A549 (cell line): ENCODE data around the gene LMO1. TPM values are rescaled to one million over a fixed set of nuclear protein-coding genes. Genes with fewer than 3 reads are reported as not detected.

ENCODE experiments used
- ATAC-seq, 2 experiments: fragments of 200-7000 bp in 1 of 2; fragments of >200 bp in 1 of 2; cut with Nextera tagmentation in 1 of 2; cut with Tn5 transposase in 1 of 2; 3 replicates each; pipeline versions ENCODE4 v1.8.0 to v1.9.1; 2018 to 2020; ENCODE audit warnings: mild to moderate bottlenecking in 1 of 2, moderate library complexity in 1 of 2
- CTCF ChIA-PET: fragments of 300-600 bp; sonication (Branson Sonifier 250); formaldehyde crosslinking; extraction: SDS; loops from one replicate; lab custom pipeline; 2021; ENCODE audit warnings: antibody characterized with exemption, inconsistent platforms; lab: Yijun Ruan, JAX
- POLR2A ChIA-PET: fragments of 350-600 bp; formaldehyde crosslinking; extraction: SDS; loops from one replicate; lab custom pipeline; 2021; ENCODE audit warnings: antibody characterized with exemption, inconsistent platforms; lab: Yijun Ruan, JAX
- DNase-seq, 2 experiments: peaks; one replicate each; pipeline versions ENCODE4 v3.0.0 to v3.0.0-alpha.2; 2011 to 2016; ENCODE audit warnings: low read depth in 1 of 2, low spot score in 1 of 2
- FAIRE-seq: peaks from 2 replicates; lab custom pipeline; 2011; peaks lifted over from hg19 to GRCh38; lab: Jason Lieb, UNC
- H3K27ac ChIP-seq, 2 experiments: fragments of >200 bp; sonication (Bioruptor Twin); formaldehyde crosslinking; 3 replicates each; pipeline ENCODE4 v1.5.1; 2016 to 2017
- H3K4me1 ChIP-seq: fragments of >200 bp; sonication (Bioruptor Twin); formaldehyde crosslinking; 3 replicates; pipeline ENCODE4 v1.6.1; 2016
- H3K4me2 ChIP-seq: fragments of >200 bp; sonication (Bioruptor Twin); formaldehyde crosslinking; 3 replicates; pipeline ENCODE4 v1.6.1; 2016
- H3K4me3 ChIP-seq: fragments of >200 bp; sonication (Bioruptor Twin); formaldehyde crosslinking; 3 replicates; pipeline ENCODE4 v1.5.1; 2016
- H3K9me3 ChIP-seq: fragments of >200 bp; sonication (Bioruptor Twin); formaldehyde crosslinking; 3 replicates; pipeline ENCODE4 v1.6.1; 2016
- CEBPB ChIP-seq, 2 experiments: fragments of >200 bp in 1 of 2; sonication (Bioruptor Twin) in 1 of 2; formaldehyde crosslinking in 1 of 2; IDR thresholded peaks; 2 replicates each; pipeline ENCODE4 v1.6.1; 2012 to 2016
- CTCF ChIP-seq: fragments of >200 bp; sonication (Bioruptor Twin); formaldehyde crosslinking; IDR thresholded peaks from 3 replicates; pipeline ENCODE4 v1.5.1; 2016
- E2F6 ChIP-seq: IDR thresholded peaks from 2 replicates; pipeline ENCODE4 v1.6.1; 2012; ENCODE audit warnings: low read depth, borderline replicate concordance
- EHF ChIP-seq: fragments of 250-450 bp; sonication (Bioruptor Pico); IDR thresholded peaks from 2 replicates; pipeline ENCODE4 v1.5.0; 2020; ENCODE audit warnings: mild to moderate bottlenecking
- ELK1 ChIP-seq: fragments of 150-350 bp; IDR thresholded peaks from 2 replicates; pipeline ENCODE4 v1.6.1; 2014; ENCODE audit warnings: low read depth, mild to moderate bottlenecking, low read length
- EP300 ChIP-seq, 2 experiments: fragments of >200 bp; sonication (Bioruptor Twin); formaldehyde crosslinking; IDR thresholded peaks; 2 replicates in 1 of 2; 3 replicates in 1 of 2; pipeline ENCODE4 v1.6.1; 2016 to 2017
- HDAC2 ChIP-seq: fragments of 200-600 bp; sonication (generic); IDR thresholded peaks from 2 replicates; pipeline ENCODE4 v1.6.1; 2016
- HMGXB4 ChIP-seq: fragments of 250-450 bp; sonication (Bioruptor Pico); IDR thresholded peaks from 2 replicates; pipeline ENCODE4 v1.5.0; 2021; ENCODE audit warnings: mild to moderate bottlenecking, moderate library complexity, borderline replicate concordance
- HOXA7 ChIP-seq: fragments of 250-450 bp; sonication (Bioruptor Pico); IDR thresholded peaks from 2 replicates; pipeline ENCODE4 v1.5.0; 2020; ENCODE audit warnings: mild to moderate bottlenecking, moderate library complexity
- HOXB5 ChIP-seq: fragments of 250-450 bp; sonication (Bioruptor Pico); IDR thresholded peaks from 2 replicates; pipeline ENCODE4 v1.5.0; 2020; ENCODE audit warnings: mild to moderate bottlenecking, moderate library complexity
- JUNB ChIP-seq: fragments of >200 bp; sonication (Bioruptor Twin); formaldehyde crosslinking; IDR thresholded peaks from 2 replicates; pipeline ENCODE4 v1.6.1; 2016
- MAFK ChIP-seq: fragments of 450-650 bp; IDR thresholded peaks from 2 replicates; pipeline ENCODE4 v1.6.1; 2014; ENCODE audit not compliant: partially characterized antibody
- MAX ChIP-seq: IDR thresholded peaks from 2 replicates; pipeline ENCODE4 v1.6.1; 2012
- NPAS2 ChIP-seq: fragments of 250-450 bp; sonication (Bioruptor Pico); IDR thresholded peaks from 2 replicates; pipeline ENCODE4 v1.8.0; 2022; ENCODE audit warnings: mild to moderate bottlenecking, moderate library complexity, borderline replicate concordance
- NR3C1 ChIP-seq: fragments of >200 bp; sonication (Bioruptor Twin); formaldehyde crosslinking; IDR thresholded peaks from 3 replicates; pipeline ENCODE4 v1.6.1; 2017
- RAD21 ChIP-seq, 2 experiments: fragments of >200 bp in 1 of 2; sonication (Bioruptor Twin) in 1 of 2; formaldehyde crosslinking in 1 of 2; IDR thresholded peaks in 1 of 2; conservative IDR thresholded peaks in 1 of 2; 2 replicates in 1 of 2; 3 replicates in 1 of 2; pipeline ENCODE4 v1.6.1; 2012 to 2018; ENCODE audit warnings: inconsistent platforms in 1 of 2
- RCOR1 ChIP-seq: fragments of 150-350 bp; IDR thresholded peaks from 2 replicates; pipeline ENCODE4 v1.6.1; 2014; ENCODE audit warnings: antibody characterized with exemption, low read length, low read depth
- REST ChIP-seq: fragments of 200-600 bp; sonication (generic); IDR thresholded peaks from 2 replicates; pipeline ENCODE4 v1.6.1; 2016; ENCODE audit warnings: antibody characterized with exemption, mild to moderate bottlenecking, moderate library complexity
- RFX5 ChIP-seq: fragments of 450-650 bp; IDR thresholded peaks from 2 replicates; pipeline ENCODE4 v1.7.1; 2014; ENCODE audit warnings: antibody characterized with exemption, mild to moderate bottlenecking, moderate library complexity
- TFCP2L1 ChIP-seq: fragments of 250-450 bp; sonication (Bioruptor Pico); IDR thresholded peaks from 2 replicates; pipeline ENCODE4 v1.5.0; 2021; ENCODE audit warnings: mild to moderate bottlenecking
- USF2 ChIP-seq: fragments of 450-650 bp; IDR thresholded peaks from 2 replicates; pipeline ENCODE4 v1.6.1; 2014; ENCODE audit warnings: antibody characterized with exemption
- WGBS: methylation state at CpG from one replicate; pipeline ENCODE4 v1.1.6; 2017; ENCODE audit errors: missing lambda C conversion rate; 5-methylcytosine and 5-hydroxymethylcytosine counted together
- polyA plus RNA-seq, 4 experiments: library from polyadenylated mRNA; depleted of rRNA in 3 of 4; stranded (reverse); fragments of >200 nt; fragmentation: RNase III in 1 of 4; extraction: RNeasy Plus Mini Kit Qiagen cat#74134 plus additional on column Dnase treatment in 1 of 4; gene quantifications; 2 replicates in 3 of 4; 3 replicates in 1 of 4; pipeline ENCODE4 v1.2.3, GENCODE V29; 2011 to 2017

Gene LMO1
- polyA plus RNA-seq, 2 of the 4 experiments (the other 2 are of a cell fraction), result 0.18 to 2.7 TPM

- DNase-seq (no peak), ATAC-seq (no peak), FAIRE-seq (no peak)
- Histone ChIP-seq H3K4me1 (peaks cover 6% of the 10 kb centered on the region), H3K4me2 (no peak overlapping the region), H3K9me3 (no peaks in the 10 kb centered on the region), H3K4me3 (no peak overlapping the region), H3K27ac (no peak overlapping the region)
- POLR2A ChIA-PET, result no interaction called here
- CTCF ChIA-PET, result interaction anchor here (1.6 to 5.8 kb wide), 5 partner anchors 10 to 24 kb away, joined by 3 to 38 read pairs (median 5); partner anchors contain the start of gene LMO1
- no peak for TF ChIP-seq RFX5
- TF ChIP-seq NPAS2 (CRISPR knock-in tag), result no peak
- TF ChIP-seq RCOR1, result no peak
- TF ChIP-seq HDAC2, result no peak
- no peak for TF ChIP-seq CEBPB (IDR thresholded peaks at IDR 0.05)
- no peak for TF ChIP-seq HOXB5
- TF ChIP-seq EP300 (IDR thresholded peaks at IDR 0.05), result no peak
- TF ChIP-seq TFCP2L1 (CRISPR knock-in tag), result no peak
- TF ChIP-seq RAD21 (conservative IDR thresholded peaks at IDR 0.05 in 1 of 2, IDR thresholded peaks at IDR 0.05 in 1 of 2), result no peak
- TF ChIP-seq CTCF, result no peak
- WGBS, result 65% methylated on average over 6 of the region's 6 CpGs
Measured at GRCh38 chr11:8239536-8240228, 24.0 kb downstream of the LMO1 start.

- CTCF ChIA-PET, result interaction anchor here (0.8 to 5.8 kb wide), 7 partner anchors 9 to 44 kb away, joined by 3 to 38 read pairs (median 4); partner anchors contain the start of gene LMO1
- no peak for TF ChIP-seq MAFK
- TF ChIP-seq REST, result no peak
- no peak for TF ChIP-seq CTCF
- no peak for TF ChIP-seq NR3C1
- no peak for TF ChIP-seq ELK1
- no peak for TF ChIP-seq EHF
- TF ChIP-seq HMGXB4, result no peak
- TF ChIP-seq MAX, result no peak
- no peak for TF ChIP-seq E2F6
- TF ChIP-seq USF2, result no peak
- no peak for TF ChIP-seq JUNB
- no peak for TF ChIP-seq HOXA7 (CRISPR knock-in tag)
- no peak for TF ChIP-seq RCOR1
- TF ChIP-seq, all 56 proteins: peak for 0
- POLR2A ChIA-PET, result no interaction called here
- H3K27ac ChIP-seq, result no peak overlapping the region
- no peak for DNase-seq
- no peaks in the 10 kb centered on the region for H3K9me3 ChIP-seq
- 59% methylated on average over 4 of the region's 4 CpGs for WGBS
- no peak for FAIRE-seq
- H3K4me2 ChIP-seq, result no peak overlapping the region
- peaks cover 12% of the 10 kb centered on the region for H3K4me1 ChIP-seq
- no peak overlapping the region for H3K4me3 ChIP-seq
- ATAC-seq, result no peak
Measured at GRCh38 chr11:8239040-8239439, 24.6 kb downstream of the LMO1 start.
